ENCODE measurements around the gene SNX18. TPM values are rescaled to one million over a fixed set of nuclear protein-coding genes. Genes with fewer than 3 reads are reported as not detected.
A peak's percentile ranks its signal among the peaks of the same experiment; 100 is the strongest.

SNX18 gene
- total RNA-seq, 1 donor from 2014 or later: 17.2 TPM

DNA sequence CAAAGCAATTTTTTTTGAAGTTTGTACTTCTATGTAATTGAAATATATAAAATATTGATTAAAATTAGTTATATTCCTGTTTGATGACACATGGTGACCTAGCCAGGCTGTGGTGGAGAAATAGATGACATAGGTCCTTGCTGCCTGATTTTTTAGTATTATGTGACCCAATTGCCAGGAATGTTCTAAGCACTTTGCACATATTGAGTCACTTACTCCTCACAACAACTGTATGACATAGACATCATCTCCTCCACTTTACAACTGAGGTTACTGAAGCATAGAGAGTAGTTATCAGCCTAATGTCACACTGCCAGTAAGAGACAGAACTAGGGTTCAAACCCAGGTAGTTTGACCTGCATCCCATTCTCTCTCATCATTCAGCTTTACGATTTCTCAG is 26.2 kb upstream of the SNX18 start:
- no peak for DNase-seq (ENCODE audit: low spot score in 2 of 2, unreplicated experiment in 2 of 2)
- no peaks in the 10 kb centered on the region for H3K36me3 Mint-ChIP-seq
- H3K27ac Mint-ChIP-seq: no peak overlapping the region
- peaks cover 1% of the 10 kb centered on the region for H3K4me1 Mint-ChIP-seq
- H3K9me3 Mint-ChIP-seq: no peaks in the 10 kb centered on the region
- H3K27me3 Mint-ChIP-seq (ENCODE audit: low read depth): no peaks in the 10 kb centered on the region
- TF ChIP-seq, protein P1, sequence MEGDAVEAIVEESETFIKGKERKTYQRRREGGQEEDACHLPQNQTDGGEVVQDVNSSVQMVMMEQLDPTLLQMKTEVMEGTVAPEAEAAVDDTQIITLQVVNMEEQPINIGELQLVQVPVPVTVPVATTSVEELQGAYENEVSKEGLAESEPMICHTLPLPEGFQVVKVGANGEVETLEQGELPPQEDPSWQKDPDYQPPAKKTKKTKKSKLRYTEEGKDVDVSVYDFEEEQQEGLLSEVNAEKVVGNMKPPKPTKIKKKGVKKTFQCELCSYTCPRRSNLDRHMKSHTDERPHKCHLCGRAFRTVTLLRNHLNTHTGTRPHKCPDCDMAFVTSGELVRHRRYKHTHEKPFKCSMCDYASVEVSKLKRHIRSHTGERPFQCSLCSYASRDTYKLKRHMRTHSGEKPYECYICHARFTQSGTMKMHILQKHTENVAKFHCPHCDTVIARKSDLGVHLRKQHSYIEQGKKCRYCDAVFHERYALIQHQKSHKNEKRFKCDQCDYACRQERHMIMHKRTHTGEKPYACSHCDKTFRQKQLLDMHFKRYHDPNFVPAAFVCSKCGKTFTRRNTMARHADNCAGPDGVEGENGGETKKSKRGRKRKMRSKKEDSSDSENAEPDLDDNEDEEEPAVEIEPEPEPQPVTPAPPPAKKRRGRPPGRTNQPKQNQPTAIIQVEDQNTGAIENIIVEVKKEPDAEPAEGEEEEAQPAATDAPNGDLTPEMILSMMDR (IDR thresholded peaks at IDR 0.05; ENCODE audit: unreplicated experiment): no peak
- H3K4me3 Mint-ChIP-seq: no peak overlapping the region

- Mint-ChIP-seq H3K4me1 (peaks cover 1% of the 10 kb centered on the region), H3K27ac (no peak overlapping the region), H3K36me3 (no peaks in the 10 kb centered on the region), H3K4me3 (no peak overlapping the region), H3K9me3 (no peaks in the 10 kb centered on the region), H3K27me3 (ENCODE audit: low read depth) (no peaks in the 10 kb centered on the region)
- TF ChIP-seq, protein P1 (IDR thresholded peaks at IDR 0.05; ENCODE audit: unreplicated experiment): no peak
- DNase-seq (ENCODE audit: low spot score in 2 of 2, unreplicated experiment in 2 of 2): no peak
Measured at GRCh38 chr5:54492178-54492577, 25.4 kb upstream of the SNX18 start.

GRCh38 chr5:54495027-54495426 is 22.5 kb upstream of the SNX18 start:
- H3K4me1 Mint-ChIP-seq: peaks cover 3% of the 10 kb centered on the region
- DNase-seq (ENCODE audit: low spot score in 2 of 2, unreplicated experiment in 2 of 2): no peak
- H3K27ac Mint-ChIP-seq: no peak overlapping the region
- no peak overlapping the region for H3K4me3 Mint-ChIP-seq
- H3K9me3 Mint-ChIP-seq: peaks cover 24% of the 10 kb centered on the region
- no peaks in the 10 kb centered on the region for H3K27me3 Mint-ChIP-seq (ENCODE audit: low read depth)
- no peaks in the 10 kb centered on the region for H3K36me3 Mint-ChIP-seq
- TF ChIP-seq, protein P1 (IDR thresholded peaks at IDR 0.05; ENCODE audit: unreplicated experiment): no peak

- TF ChIP-seq, protein P1 (IDR thresholded peaks at IDR 0.05; ENCODE audit: unreplicated experiment): no peak
- Mint-ChIP-seq H3K27me3 (ENCODE audit: low read depth) (no peaks in the 10 kb centered on the region), H3K27ac (no peak overlapping the region), H3K36me3 (no peaks in the 10 kb centered on the region), H3K4me3 (no peak overlapping the region), H3K4me1 (peaks cover 25% of the 10 kb centered on the region), H3K9me3 (peaks cover 5% of the 10 kb centered on the region)
- DNase-seq (ENCODE audit: low spot score in 2 of 2, unreplicated experiment in 2 of 2): no peak
Measured at GRCh38 chr5:54514291-54514690, 3.3 kb upstream of the SNX18 start.

- Mint-ChIP-seq H3K27me3 (ENCODE audit: low read depth) (no peaks in the 10 kb centered on the region), H3K4me1 (peaks cover 31% of the 10 kb centered on the region), H3K4me3 (no peak overlapping the region), H3K36me3 (no peaks in the 10 kb centered on the region), H3K27ac (peak overlapping the region; percentile 55), H3K9me3 (no peaks in the 10 kb centered on the region)
- TF ChIP-seq, protein P1 (IDR thresholded peaks at IDR 0.05; ENCODE audit: unreplicated experiment): no peak
- no peak for DNase-seq (ENCODE audit: low spot score in 2 of 2, unreplicated experiment in 2 of 2)
Measured at GRCh38 chr5:54514841-54515432, 2.6 kb upstream of the SNX18 start.

GRCh38 chr5:54515634-54516033 is 1.9 kb upstream of the SNX18 start:
- Mint-ChIP-seq H3K9me3 (no peaks in the 10 kb centered on the region), H3K4me3 (no peak overlapping the region), H3K36me3 (no peaks in the 10 kb centered on the region), H3K27me3 (ENCODE audit: low read depth) (no peaks in the 10 kb centered on the region), H3K27ac (no peak overlapping the region), H3K4me1 (peaks cover 37% of the 10 kb centered on the region)
- TF ChIP-seq, protein P1 (IDR thresholded peaks at IDR 0.05; ENCODE audit: unreplicated experiment): no peak
- no peak for DNase-seq (ENCODE audit: low spot score in 2 of 2, unreplicated experiment in 2 of 2)

Measured in mesothelial cell of epicardium (in vitro differentiated cells).